ENCODE data around the gene XPA.

The XPA gene

DNA sequence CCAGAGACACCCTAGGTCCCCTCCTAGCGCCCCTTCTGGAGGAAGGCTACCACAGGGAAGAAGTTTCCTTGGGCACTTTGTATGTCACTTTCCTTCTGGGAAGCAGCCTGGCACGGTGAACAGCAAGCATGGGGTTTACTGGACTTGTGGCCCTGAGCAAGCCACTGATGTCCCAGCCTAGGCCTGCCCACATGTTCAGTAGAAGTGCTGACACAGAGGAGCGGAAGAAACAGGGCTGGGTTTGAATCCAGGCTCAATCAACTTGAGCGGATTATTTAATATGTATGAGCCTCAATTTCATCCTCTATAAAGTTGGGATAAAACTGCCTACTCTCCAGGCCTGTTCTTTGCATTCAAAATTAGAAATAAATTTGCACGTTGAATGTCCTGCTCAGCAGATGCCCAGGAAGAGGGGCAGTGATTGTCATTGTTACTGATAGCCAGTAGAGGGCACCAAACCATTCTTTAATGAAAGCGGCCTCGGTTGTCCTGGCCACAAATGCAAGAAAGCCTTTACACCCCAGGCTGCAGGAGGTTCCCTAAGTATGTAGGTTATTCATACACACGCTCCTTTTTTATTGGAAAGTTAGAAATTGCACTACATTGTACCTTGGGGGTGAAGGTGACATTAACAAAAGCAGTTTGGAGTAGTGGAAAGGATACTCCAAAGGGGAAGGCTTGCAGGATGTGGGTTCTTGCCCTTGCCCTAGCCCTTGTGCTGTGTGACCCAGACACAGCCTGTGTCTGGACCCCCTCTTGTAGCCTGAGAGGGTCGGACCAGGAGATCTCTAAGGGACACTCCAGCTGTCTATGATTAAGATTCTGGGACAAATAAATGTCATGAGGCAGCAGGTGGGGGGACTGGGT lies 13.4 kb upstream of the XPA start:
- peak; percentile 98 for ATAC-seq

DNA sequence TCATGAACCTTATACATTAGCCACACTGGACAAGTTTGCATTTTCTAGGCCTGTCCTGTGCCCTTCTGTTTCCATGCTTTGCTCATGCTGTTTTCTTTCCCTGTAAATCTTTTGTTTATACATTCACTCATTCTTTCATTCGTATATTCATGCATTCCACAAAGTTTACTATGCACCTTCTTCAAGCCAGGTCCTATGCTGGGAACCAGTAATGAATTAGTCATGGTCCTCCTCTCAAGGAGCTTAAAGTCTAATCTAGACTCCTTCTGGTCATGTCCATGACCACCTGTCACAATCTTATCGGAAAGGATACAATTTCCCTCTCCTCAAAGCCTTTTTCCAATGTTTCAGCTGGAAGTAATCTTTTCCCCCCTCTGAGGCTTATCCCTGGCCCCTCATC lies 9.1 kb upstream of the XPA start:
- ATAC-seq, result no peak
- TF ChIP-seq BACH2 (CRISPR knock-in tag; IDR thresholded peaks at IDR 0.05; ENCODE audit: borderline replicate concordance) (no peak), TCF4 (CRISPR knock-in tag; IDR thresholded peaks at IDR 0.05; ENCODE audit: borderline replicate concordance) (no peak), ZNF8 (CRISPR knock-in tag; IDR thresholded peaks at IDR 0.05) (no peak), ARNTL (CRISPR knock-in tag; IDR thresholded peaks at IDR 0.05; ENCODE audit: borderline replicate concordance, low read depth) (no peak), PPARA (CRISPR knock-in tag; IDR thresholded peaks at IDR 0.05; ENCODE audit: borderline replicate concordance) (no peak), ZC3H10 (CRISPR knock-in tag; IDR thresholded peaks at IDR 0.05) (no peak), ZFP3 (CRISPR knock-in tag; IDR thresholded peaks at IDR 0.05) (no peak), ZNF565 (CRISPR knock-in tag; conservative IDR thresholded peaks at IDR 0.05; ENCODE audit: low read depth) (no peak)
- TF ChIP-seq, protein P1, sequence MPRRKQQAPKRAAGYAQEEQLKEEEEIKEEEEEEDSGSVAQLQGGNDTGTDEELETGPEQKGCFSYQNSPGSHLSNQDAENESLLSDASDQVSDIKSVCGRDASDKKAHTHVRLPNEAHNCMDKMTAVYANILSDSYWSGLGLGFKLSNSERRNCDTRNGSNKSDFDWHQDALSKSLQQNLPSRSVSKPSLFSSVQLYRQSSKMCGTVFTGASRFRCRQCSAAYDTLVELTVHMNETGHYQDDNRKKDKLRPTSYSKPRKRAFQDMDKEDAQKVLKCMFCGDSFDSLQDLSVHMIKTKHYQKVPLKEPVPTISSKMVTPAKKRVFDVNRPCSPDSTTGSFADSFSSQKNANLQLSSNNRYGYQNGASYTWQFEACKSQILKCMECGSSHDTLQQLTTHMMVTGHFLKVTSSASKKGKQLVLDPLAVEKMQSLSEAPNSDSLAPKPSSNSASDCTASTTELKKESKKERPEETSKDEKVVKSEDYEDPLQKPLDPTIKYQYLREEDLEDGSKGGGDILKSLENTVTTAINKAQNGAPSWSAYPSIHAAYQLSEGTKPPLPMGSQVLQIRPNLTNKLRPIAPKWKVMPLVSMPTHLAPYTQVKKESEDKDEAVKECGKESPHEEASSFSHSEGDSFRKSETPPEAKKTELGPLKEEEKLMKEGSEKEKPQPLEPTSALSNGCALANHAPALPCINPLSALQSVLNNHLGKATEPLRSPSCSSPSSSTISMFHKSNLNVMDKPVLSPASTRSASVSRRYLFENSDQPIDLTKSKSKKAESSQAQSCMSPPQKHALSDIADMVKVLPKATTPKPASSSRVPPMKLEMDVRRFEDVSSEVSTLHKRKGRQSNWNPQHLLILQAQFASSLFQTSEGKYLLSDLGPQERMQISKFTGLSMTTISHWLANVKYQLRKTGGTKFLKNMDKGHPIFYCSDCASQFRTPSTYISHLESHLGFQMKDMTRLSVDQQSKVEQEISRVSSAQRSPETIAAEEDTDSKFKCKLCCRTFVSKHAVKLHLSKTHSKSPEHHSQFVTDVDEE (CRISPR knock-in tag; IDR thresholded peaks at IDR 0.05), result no peak
- TF ChIP-seq, protein P2, sequence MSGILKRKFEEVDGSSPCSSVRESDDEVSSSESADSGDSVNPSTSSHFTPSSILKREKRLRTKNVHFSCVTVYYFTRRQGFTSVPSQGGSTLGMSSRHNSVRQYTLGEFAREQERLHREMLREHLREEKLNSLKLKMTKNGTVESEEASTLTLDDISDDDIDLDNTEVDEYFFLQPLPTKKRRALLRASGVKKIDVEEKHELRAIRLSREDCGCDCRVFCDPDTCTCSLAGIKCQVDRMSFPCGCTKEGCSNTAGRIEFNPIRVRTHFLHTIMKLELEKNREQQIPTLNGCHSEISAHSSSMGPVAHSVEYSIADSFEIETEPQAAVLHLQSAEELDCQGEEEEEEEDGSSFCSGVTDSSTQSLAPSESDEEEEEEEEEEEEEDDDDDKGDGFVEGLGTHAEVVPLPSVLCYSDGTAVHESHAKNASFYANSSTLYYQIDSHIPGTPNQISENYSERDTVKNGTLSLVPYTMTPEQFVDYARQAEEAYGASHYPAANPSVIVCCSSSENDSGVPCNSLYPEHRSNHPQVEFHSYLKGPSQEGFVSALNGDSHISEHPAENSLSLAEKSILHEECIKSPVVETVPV (CRISPR knock-in tag; IDR thresholded peaks at IDR 0.05), result no peak
- TF ChIP-seq, protein P3, sequence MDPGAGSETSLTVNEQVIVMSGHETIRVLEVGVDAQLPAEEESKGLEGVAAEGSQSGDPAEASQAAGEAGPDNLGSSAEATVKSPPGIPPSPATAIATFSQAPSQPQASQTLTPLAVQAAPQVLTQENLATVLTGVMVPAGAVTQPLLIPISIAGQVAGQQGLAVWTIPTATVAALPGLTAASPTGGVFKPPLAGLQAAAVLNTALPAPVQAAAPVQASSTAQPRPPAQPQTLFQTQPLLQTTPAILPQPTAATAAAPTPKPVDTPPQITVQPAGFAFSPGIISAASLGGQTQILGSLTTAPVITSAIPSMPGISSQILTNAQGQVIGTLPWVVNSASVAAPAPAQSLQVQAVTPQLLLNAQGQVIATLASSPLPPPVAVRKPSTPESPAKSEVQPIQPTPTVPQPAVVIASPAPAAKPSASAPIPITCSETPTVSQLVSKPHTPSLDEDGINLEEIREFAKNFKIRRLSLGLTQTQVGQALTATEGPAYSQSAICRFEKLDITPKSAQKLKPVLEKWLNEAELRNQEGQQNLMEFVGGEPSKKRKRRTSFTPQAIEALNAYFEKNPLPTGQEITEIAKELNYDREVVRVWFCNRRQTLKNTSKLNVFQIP (CRISPR knock-in tag; IDR thresholded peaks at IDR 0.05; ENCODE audit: borderline replicate concordance, low read depth), result no peak

More for the DNA sequence above, 13.4 kb upstream of the XPA start:
- TF ChIP-seq, protein P4, sequence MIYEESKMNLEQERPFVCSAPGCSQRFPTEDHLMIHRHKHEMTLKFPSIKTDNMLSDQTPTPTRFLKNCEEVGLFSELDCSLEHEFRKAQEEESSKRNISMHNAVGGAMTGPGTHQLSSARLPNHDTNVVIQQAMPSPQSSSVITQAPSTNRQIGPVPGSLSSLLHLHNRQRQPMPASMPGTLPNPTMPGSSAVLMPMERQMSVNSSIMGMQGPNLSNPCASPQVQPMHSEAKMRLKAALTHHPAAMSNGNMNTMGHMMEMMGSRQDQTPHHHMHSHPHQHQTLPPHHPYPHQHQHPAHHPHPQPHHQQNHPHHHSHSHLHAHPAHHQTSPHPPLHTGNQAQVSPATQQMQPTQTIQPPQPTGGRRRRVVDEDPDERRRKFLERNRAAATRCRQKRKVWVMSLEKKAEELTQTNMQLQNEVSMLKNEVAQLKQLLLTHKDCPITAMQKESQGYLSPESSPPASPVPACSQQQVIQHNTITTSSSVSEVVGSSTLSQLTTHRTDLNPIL (CRISPR knock-in tag; IDR thresholded peaks at IDR 0.05; ENCODE audit: low read depth), result no peak
- TF ChIP-seq, protein P3 (CRISPR knock-in tag; IDR thresholded peaks at IDR 0.05; ENCODE audit: borderline replicate concordance, low read depth), result no peak
- TF ChIP-seq ISL1 (CRISPR knock-in tag; IDR thresholded peaks at IDR 0.05) (no peak), ZNF8 (CRISPR knock-in tag; IDR thresholded peaks at IDR 0.05) (no peak), OSR1 (CRISPR knock-in tag; IDR thresholded peaks at IDR 0.05) (no peak), ZNF70 (CRISPR knock-in tag; IDR thresholded peaks at IDR 0.05) (no peak), RARB (CRISPR knock-in tag; IDR thresholded peaks at IDR 0.05) (no peak), SNAI2 (CRISPR knock-in tag; IDR thresholded peaks at IDR 0.05) (no peak), BACH2 (CRISPR knock-in tag; IDR thresholded peaks at IDR 0.05; ENCODE audit: borderline replicate concordance) (no peak), ZFP30 (CRISPR knock-in tag; IDR thresholded peaks at IDR 0.05) (no peak), ZNF565 (CRISPR knock-in tag; conservative IDR thresholded peaks at IDR 0.05; ENCODE audit: low read depth) (no peak)
- TF ChIP-seq, protein P5, sequence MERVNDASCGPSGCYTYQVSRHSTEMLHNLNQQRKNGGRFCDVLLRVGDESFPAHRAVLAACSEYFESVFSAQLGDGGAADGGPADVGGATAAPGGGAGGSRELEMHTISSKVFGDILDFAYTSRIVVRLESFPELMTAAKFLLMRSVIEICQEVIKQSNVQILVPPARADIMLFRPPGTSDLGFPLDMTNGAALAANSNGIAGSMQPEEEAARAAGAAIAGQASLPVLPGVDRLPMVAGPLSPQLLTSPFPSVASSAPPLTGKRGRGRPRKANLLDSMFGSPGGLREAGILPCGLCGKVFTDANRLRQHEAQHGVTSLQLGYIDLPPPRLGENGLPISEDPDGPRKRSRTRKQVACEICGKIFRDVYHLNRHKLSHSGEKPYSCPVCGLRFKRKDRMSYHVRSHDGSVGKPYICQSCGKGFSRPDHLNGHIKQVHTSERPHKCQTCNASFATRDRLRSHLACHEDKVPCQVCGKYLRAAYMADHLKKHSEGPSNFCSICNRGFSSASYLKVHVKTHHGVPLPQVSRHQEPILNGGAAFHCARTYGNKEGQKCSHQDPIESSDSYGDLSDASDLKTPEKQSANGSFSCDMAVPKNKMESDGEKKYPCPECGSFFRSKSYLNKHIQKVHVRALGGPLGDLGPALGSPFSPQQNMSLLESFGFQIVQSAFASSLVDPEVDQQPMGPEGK (CRISPR knock-in tag; IDR thresholded peaks at IDR 0.05; ENCODE audit: borderline replicate concordance), result no peak
- TF ChIP-seq, protein P1 (CRISPR knock-in tag; IDR thresholded peaks at IDR 0.05), result no peak

Data from SK-N-SH treated with all-trans-retinoic acid at 6 μM for 48 hours (cell line).